HG02588 (cell line): ENCODE data around the gene OR2J3.
"Not testable (repeated sequence)": the region's sequence is repeated elsewhere in the genome, so short reads cannot be mapped to it uniquely, and the experiment has no call there.

Source experiments
- ATAC-seq: cut with Tn5 transposase; IDR thresholded peaks from one replicate; pipeline ENCODE4 v1.9.1; 2021; ENCODE audit warnings: mild to moderate bottlenecking, moderate library complexity; ENCODE audit not compliant: unreplicated experiment

Gene OR2J3

DNA sequence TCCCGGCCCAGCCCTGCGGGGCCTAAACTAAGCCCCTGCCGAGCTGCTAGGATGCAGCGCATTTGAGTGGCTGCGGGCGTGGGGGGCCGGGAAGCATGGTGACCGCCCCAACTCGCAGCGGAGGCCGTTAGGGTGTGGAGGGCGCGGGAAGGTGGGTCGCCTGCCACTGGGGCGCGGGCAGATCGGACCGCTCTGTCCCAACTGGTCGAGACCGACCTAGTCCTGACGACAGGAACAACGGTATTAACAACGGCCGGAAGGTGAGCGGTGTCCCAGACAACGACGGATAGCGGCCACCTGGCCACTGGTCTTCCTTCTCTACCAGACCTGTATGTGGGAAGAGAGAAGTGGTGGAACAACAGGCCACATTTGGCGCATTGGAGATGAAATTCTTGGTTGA lies 52.1 kb downstream of the OR2J3 start:
- ATAC-seq = not testable (repeated sequence)
